ENCODE measurements around the gene CYFIP2. TPM values are rescaled to one million over a fixed set of nuclear protein-coding genes. Genes with fewer than 3 reads are reported as not detected.

CYFIP2 gene
- total RNA-seq, 2 donors from 2014 or later, result 25.5 to 36.0 TPM

GRCh38 chr5:157343842-157344790 is 78.2 kb downstream of the CYFIP2 start:
- intact Hi-C loops (cut with DNase I, micrococcal nuclease), result no loop called here
- ATAC-seq (no peak), DNase-seq (no peak)

DNA sequence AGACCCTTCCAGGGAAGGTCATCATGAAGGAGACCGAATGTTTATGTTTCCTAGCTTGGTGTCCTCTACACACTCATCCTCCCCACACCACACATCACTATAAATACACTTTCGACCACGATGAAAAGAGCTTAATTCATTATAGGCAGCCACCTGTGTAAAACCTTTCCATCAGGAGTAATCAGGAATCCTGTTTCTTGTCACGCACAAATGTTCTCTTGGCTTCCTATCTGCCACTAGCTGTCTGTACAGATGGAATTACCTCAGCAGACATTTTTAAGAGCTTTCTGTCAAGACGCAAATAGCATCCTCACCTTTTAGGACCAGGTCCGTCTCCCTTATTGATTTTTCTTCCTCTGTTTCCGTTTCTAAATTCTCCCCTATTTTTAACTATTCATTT is 79.1 kb downstream of the CYFIP2 start:
- DNase-seq, result no peak
- ATAC-seq, result no peak
- intact Hi-C loops (cut with DNase I, micrococcal nuclease), result no loop called here

DNA sequence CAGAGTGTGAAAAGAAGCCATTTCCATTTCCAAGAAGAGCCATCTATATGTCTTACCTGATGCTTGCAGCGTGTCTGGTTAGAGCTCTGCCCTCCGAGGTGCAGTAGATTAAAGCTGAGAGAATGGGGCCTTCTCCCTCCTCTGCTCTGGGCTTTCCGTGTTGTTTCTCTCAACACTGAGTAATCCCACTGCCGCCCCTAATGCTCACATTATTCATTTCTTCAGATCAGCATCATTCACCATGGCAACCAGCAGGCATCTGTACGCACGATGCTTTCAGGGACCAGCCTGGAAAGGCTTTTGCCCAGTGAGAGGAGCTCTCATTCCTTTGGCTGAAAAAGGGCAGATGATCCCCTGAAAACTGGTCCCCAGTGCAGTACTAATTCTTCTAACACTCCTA is 79.6 kb downstream of the CYFIP2 start:
- DNase-seq (no peak), ATAC-seq (no peak)
- intact Hi-C loops (cut with DNase I, micrococcal nuclease), result no loop called here

- ATAC-seq, result peak; percentile 63
- DNase-seq, result no peak
- intact Hi-C loops (cut with DNase I, micrococcal nuclease), result no loop called here
Observed at GRCh38 chr5:157347301-157348048, 81.6 kb downstream of the CYFIP2 start.

DNA sequence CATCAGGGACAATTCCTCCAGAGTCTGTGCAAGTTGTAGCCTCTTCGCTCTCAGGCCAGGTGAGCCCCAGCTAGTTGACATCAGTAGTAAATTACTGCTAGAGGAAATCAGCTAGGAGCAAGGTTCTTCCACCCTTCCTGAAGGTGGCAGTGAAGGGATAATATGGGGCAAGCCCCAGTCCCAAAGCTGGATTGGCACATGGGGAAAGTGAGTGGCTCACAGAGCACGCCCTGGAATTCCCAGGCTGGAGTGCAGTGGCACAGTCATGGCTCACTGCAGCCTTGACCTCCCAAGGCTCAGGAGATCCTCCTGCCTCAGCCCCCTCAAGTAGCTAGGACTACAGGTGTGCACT is 82.1 kb downstream of the CYFIP2 start:
- DNase-seq (no peak), ATAC-seq (no peak)
- intact Hi-C loops (cut with DNase I, micrococcal nuclease), result no loop called here

DNA sequence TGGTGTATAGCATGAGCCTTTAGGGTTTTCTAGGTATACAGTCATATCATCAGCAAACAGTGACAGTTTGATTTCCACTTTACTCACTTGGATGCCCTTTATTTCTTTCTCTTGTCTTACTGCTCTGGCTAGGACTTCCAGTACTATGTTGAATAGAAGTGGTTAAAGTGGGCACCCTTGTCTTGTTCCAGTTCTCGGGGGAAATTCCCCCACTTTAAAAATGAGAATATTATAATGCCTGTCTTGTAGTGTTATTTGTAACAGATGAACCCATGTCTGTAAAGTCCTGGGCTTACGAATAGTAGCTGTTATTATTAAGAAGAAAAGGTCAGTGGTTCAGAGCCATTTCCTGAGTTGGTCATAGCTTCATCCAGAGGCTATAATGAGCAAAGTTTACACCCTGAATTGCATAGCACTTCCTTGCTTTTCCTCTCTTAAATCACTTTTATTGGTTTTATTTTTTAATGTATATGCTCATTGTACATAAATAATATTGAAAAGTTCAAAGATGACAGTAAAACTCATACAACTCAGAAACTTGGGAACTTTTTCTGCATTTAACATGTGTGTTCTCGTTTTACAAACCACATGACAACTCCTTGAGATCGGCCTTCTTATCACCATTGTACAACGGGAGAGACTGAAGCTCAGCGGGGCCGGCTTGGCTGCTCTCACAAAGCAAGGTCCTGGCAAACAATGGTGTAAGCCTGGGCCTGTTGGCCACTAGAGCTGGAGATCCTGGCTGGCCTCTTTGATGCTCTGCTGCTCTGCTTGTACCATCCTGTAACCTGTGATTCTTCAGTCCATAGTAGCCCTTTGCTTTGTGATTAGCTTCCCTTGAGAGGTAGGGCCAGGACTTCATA is 85.2 kb downstream of the CYFIP2 start:
- ATAC-seq (no peak), DNase-seq (no peak)
- intact Hi-C loops (cut with DNase I, micrococcal nuclease), result no loop called here

DNA sequence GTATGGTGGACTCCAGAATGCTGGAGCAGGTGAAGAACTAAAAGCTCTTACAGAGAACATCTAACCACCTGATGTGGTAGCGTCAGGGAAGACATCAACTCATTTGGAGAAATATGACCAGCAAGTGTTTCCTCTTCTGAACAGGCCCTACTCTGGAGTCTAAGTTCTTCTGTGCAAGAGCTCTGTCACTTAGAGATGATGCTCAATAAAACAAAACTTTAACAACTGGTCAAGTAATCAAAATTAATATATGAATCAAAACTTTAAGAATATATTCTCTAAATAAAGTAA is 85.8 kb downstream of the CYFIP2 start:
- ATAC-seq (no peak), DNase-seq (no peak)
- intact Hi-C loops (cut with DNase I, micrococcal nuclease), result no loop called here

- ATAC-seq (no peak), DNase-seq (no peak)
- intact Hi-C loops (cut with DNase I, micrococcal nuclease), result no loop called here
Observed at GRCh38 chr5:157352756-157353340, 86.9 kb downstream of the CYFIP2 start.

- DNase-seq (no peak), ATAC-seq (no peak)
- intact Hi-C loops (cut with DNase I, micrococcal nuclease), result no loop called here
Observed at GRCh38 chr5:157354800-157355199, 88.9 kb downstream of the CYFIP2 start.

DNA sequence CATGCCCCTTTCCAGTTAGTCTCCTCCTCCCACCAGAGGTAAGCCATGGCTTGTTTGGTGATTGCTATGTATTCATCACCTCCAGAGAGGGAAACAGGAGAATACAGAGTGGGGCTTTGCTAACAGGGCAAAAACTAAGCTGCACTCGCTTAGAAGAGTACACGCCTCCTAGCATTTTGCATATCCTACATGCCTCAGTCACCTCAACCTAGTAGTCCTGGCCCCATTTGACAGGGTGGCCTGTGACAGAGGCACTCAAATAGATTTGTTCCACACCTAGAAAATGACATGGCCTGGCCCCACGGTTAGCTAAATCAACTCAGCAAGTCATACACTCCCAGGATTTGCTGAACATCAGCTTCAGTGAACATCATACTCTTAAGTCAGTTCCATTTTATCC is 90.7 kb downstream of the CYFIP2 start:
- no peak for DNase-seq
- intact Hi-C loops (cut with DNase I, micrococcal nuclease), result no loop called here
- ATAC-seq, result no peak

DNA sequence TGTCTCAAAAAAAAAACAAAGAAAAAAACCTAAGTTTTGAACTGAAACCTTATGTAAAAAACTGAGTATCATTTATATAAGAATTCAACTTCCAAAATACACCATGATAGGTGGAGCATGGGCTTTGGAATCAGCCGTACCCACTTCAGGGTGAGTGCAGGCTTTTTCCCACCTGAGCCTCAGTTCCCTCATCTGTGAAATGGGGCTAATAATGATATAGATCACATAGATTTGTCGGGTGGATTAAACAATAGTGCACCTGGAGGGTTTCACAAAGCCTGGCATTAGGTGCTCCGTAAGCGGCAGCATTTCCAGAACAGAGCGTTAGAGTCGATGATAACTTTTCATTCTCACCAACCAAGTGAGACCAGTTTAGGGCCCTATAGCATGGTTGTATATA is 91.9 kb downstream of the CYFIP2 start:
- ATAC-seq (no peak), DNase-seq (no peak)
- intact Hi-C loops (cut with DNase I, micrococcal nuclease), result no loop called here

GRCh38 chr5:157358871-157359270 is 92.9 kb downstream of the CYFIP2 start:
- ATAC-seq (no peak), DNase-seq (no peak)
- intact Hi-C loops (cut with DNase I, micrococcal nuclease), result no loop called here

DNA sequence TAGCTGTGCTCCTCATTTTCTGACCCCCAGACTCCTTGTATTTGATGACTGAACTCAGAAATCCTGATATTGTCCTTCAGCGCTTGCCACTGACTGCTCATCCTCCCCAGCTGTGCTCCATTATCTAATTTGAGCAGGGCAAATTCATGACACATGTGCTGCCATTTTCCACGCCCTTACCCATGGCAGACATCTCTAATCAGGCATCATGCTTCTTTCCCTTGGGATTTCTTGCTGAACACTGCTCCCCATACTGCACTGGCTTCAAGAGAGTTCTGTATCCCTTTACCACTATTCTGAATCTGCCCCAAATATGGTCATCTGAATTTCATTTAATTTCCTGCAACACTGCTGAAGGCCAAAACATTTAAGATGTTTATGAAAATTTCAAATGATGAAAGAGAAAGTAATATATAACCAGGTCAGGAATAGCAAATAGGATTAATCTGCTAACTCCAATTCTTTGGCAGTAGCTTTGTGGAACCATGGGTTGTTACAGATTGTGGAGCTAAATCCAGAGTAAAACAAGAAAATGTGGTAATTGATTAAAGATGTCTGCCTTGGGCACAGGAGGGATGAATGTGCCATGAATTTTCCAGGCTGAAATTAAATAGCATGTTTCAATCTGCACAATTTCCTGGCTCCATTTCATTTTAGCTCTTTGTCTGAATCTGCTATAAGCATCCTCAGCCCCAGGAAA is 93.6 kb downstream of the CYFIP2 start:
- intact Hi-C loops (cut with DNase I, micrococcal nuclease), result loop anchor here in 1 of 2 donors (10.0 kb wide), 1 partner anchor 115 kb away; no protein-coding TSS in a partner anchor
- ATAC-seq, result no peak

DNA sequence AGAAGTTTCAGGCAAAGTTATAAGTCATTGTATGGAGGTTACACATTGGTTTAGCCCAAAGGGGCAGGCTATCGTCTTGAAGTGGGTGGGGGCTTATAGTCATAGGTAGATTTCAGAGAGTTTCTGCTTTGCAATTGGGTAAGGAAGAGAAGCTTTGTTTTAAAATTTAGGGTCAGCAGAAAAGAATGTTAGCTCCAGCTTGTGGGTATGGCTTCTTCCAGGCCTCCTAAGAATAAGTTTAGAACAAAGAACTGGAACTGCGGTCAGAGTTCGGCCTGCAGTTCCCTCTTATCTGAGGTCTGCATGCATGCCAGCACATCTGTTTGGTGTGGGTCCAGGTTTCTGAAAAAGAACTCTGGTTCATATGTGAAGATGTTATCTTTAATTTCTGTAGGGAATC is 96.1 kb downstream of the CYFIP2 start:
- DNase-seq, result no peak
- intact Hi-C loops (cut with DNase I, micrococcal nuclease), result loop anchor here in 1 of 2 donors (10.0 kb wide), 1 partner anchor 113 kb away; no protein-coding TSS in a partner anchor
- ATAC-seq, result no peak

More for the DNA sequence above, 93.6 kb downstream of the CYFIP2 start:
- DNase-seq, result no peak

DNA sequence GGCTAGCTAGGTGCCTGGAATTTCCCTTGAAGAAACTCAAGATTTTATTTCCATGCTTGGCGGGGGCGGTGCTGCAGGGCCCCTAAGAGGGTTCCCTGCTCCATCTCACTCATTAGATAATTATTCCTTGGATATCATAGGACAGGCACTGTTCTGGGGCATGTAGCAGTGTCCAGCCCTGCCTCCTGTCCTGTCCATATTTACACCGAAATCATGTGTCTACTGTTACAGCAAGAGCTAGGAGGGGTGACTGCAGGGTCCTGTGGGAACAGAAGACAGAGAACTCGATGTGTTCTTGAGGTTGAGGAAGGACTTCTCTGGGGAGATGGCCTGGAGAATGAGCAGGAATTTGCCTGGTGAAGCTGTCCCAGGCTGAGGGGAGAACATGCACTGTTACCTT is 96.6 kb downstream of the CYFIP2 start:
- ATAC-seq (no peak), DNase-seq (no peak)
- intact Hi-C loops (cut with DNase I, micrococcal nuclease), result loop anchor here in 1 of 2 donors (10.0 kb wide), 1 partner anchor 112 kb away; no protein-coding TSS in a partner anchor

GRCh38 chr5:157362982-157363381 is 97.1 kb downstream of the CYFIP2 start:
- intact Hi-C loops (cut with DNase I, micrococcal nuclease), result loop anchor here in 1 of 2 donors (10.0 kb wide), 1 partner anchor 112 kb away; no protein-coding TSS in a partner anchor
- DNase-seq, result no peak
- ATAC-seq, result no peak

DNA sequence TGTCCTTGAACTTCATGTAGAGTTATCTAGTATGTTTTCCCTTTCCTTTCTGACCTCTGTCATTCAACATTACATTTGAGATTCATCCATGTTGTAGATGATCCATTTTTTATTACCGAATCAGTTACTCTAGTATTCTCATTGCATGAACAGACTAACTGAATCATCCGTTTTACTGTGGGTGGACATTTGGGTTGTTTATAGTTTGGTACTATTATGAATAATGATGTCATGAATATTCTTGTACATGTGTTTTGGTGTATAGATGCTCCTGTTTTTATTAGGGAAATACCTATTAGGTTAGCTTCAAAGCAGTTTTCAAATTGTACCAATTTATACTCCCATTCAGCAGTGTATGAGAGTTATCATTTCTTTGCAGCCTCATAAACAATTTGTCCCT is 99.8 kb downstream of the CYFIP2 start:
- intact Hi-C loops (cut with DNase I, micrococcal nuclease), result loop anchor here in 1 of 2 donors (10.0 kb wide), 1 partner anchor 109 kb away; no protein-coding TSS in a partner anchor
- no peak for DNase-seq
- no peak for ATAC-seq
